Erythroblast (primary cell): ENCODE measurements around the gene HTD2.
"Not testable (repeated sequence)": the region's sequence is repeated elsewhere in the genome, so short reads cannot be mapped to it uniquely, and the experiment has no call there.

Experiments
- DNase-seq, 2 experiments: peaks; one replicate each; lab custom pipeline; 2025; lab: John Stamatoyannopoulos, UW
- GATA1 ChIP-seq: IDR thresholded peaks from 2 replicates; pipeline ENCODE4 v1.6.1; 2011; ENCODE audit warnings: low read depth, mild to moderate bottlenecking, control low read depth, low read length, moderate library complexity
- POLR2A ChIP-seq: IDR thresholded peaks from 2 replicates; pipeline ENCODE4 v1.6.1; 2011; ENCODE audit warnings: mild to moderate bottlenecking, low read length

The HTD2 gene

GRCh38 chr3:58285334-58285733 lies 21.0 kb upstream of the HTD2 start:
- DNase-seq = no peak
- TF ChIP-seq GATA1 (no peak), POLR2A (no peak)

GRCh38 chr3:58287354-58287753 lies 19.0 kb upstream of the HTD2 start:
- TF ChIP-seq POLR2A (no peak), GATA1 (no peak)
- DNase-seq = no peak

DNA sequence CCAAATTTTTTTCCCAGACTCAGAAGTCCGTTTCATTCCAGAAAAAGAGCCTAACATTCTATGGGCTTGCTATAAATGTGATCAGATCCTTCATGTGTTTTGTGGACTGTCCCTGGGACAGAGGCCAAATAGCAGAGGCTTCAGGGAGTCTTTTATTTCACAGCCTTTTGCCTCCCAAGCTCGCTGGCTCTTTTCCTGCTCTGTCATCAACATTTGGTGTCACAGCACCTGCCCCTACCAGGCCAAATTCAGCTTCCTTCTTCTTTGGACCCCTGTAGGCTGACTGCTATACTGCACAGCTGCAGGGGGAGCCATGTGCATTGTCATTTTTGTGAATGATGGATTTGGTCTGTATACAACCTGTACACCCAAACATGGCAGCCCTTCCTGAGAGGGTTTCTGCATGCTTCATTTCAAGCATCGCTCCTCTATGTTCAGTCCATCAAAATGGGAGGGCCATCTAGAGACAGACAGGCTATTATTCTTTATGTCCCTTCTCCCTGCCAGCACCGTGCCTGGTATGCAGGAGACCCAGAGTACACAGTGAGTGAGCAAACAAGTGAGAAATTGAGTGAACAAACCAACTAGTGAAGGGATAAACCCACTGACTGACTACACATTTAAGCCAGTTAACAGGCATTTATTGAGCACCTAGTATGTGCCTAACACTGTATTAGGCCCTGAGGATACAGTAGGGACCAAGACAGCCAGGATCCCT lies 18.1 kb upstream of the HTD2 start:
- no peak for DNase-seq
- TF ChIP-seq POLR2A (no peak), GATA1 (no peak)

GRCh38 chr3:58288964-58289613 lies 17.2 kb upstream of the HTD2 start:
- not testable (repeated sequence) for DNase-seq

DNA sequence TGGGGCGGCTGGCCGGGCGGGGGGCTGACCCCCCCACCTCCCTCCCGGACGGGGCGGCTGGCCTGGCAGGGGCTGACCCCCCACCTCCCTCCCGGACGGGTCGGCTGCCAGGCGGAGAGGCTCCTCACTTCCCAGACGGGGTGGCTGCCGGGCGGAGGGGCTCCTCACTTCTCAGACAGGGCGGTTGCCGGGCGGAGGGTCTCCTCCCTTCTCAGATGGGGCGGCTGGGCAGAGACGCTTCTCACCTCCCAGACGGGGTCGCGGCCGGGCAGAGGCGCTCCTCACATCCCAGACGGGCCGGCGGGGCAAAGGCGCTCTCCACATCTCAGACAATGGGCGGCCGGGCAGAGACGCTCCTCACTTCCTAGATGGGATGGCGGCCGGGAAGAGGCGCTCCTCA lies 15.9 kb upstream of the HTD2 start:
- DNase-seq = not testable (repeated sequence)

DNA sequence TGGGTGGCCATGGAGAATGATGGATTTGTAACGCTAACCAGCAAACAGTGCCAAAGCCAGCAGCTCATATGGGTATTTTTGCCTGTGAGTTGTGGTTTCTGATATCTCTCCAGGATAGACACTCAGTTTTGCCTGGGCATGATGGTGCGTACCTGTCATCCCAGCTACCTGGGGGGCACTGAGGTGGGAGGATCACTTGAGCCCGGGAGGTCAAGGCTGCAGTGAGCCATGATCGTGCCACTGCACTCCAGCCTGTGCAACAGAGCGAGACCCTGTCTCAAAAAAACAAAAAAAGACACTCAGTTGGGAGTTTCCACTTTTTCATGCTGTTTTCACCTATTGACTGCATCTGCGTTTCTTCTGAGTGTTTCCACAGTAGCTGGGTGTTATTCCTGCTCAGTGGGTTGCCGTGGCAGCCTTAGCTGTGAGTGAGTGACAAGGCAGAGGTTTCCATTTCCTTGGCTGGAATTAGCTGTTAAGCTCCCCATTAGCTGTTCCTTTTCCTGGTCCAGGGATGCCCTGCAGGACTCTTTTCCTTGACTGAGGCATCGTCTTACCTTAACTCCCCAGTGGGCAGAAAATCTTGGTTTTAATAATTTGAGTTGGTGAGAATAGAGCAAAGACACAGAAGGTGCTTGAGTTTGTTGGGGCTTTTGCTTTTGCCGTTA lies 14.5 kb upstream of the HTD2 start:
- DNase-seq = no peak
- TF ChIP-seq GATA1 (no peak), POLR2A (no peak)

DNA sequence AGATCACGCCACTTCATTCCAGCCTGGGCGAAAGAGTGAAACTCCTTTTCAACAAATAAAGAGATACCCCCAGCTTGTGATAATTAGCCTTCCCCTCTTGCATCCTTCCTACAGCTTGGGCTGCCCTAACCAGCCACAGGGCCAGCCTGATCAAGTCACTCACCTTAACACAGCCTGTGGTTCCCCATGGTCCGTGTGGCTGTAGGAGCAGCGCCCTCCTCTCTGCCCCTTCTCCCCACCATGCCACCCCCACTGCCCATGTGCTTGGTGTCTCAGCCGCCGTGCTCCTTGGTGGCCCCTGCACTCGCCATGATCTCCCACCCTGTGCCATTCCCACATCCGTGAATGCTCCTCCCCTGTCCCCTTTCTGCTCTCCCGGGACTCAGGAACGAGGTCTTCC lies 13.5 kb upstream of the HTD2 start:
- no peak for TF ChIP-seq GATA1
- TF ChIP-seq POLR2A = no peak
- DNase-seq = no peak

GRCh38 chr3:58293516-58293915 lies 12.8 kb upstream of the HTD2 start:
- no peak for DNase-seq

GRCh38 chr3:58296269-58296668 lies 10.1 kb upstream of the HTD2 start:
- DNase-seq = no peak
- TF ChIP-seq GATA1 = no peak
- TF ChIP-seq POLR2A = no peak

More at GRCh38 chr3:58293516-58293915, 12.8 kb upstream of the HTD2 start:
- TF ChIP-seq POLR2A = no peak
- TF ChIP-seq GATA1 = no peak

DNA sequence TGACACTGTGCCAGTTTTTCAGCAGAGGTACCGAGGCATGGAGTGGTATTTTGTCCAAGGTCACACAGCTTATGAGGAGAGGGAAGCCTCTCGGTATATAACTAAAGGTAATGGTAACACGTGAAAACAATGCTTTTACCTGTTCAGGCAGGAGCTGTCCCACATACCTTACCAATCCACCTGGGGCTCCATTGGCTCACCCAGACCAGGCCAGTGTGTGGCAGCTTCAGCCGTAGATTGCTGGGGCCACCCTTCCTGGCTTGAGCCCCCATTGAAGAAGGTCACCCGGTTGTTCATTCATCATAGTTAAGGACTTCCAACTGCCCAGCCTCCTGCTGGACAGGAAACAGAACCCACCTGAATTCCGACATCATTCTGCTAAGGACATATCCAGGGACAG lies 9.5 kb upstream of the HTD2 start:
- no peak for TF ChIP-seq POLR2A
- TF ChIP-seq GATA1 = no peak
- DNase-seq = no peak

- no peak for DNase-seq
- TF ChIP-seq POLR2A = no peak
- no peak for TF ChIP-seq GATA1
Measured at GRCh38 chr3:58298190-58298589, 8.1 kb upstream of the HTD2 start.

GRCh38 chr3:58299075-58299474 lies 7.2 kb upstream of the HTD2 start:
- DNase-seq = no peak
- TF ChIP-seq GATA1 (no peak), POLR2A (no peak)

DNA sequence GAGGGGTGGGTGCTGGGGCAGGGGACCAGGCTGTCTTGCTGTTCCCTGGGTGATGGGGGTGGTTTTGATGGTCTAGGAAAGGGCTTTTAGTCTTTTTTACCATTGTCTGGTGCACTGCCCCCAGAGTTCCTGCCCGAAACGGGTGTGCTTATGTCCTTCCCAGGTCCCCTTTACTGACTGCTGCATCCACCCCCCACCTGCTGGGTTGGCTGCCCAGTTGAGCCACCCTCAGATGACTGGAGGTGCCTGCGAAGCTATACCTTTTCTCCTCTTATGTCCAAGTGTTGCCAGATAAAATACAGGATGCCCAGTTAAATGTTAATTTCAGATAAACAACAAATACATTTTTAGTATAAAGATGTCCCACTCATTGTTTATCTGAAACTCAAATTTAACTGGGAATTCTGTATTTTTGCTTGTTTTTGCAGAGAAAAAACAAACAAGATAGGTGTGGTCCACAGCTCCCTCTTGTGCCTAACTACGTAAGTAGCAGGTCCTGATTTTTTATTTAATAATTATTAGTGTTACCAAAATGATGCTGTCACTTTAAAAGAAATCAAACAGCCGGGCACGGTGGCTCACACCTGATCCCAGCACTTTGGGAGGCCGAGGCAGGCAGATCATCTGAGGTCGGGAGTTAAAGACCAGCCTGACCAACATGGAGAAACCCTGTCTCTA lies 6.3 kb upstream of the HTD2 start:
- DNase-seq = peak; percentile 33 to 48
- TF ChIP-seq POLR2A (no peak), GATA1 (no peak)

GRCh38 chr3:58307639-58308215 lies 1.4 kb downstream of the HTD2 start:
- DNase-seq = peak; percentile 71 to 76
- TF ChIP-seq GATA1 = no peak
- TF ChIP-seq POLR2A = no peak
